SK-N-SH treated with all-trans-retinoic acid at 6 μM for 48 hours (cell line): ENCODE data around the gene EGLN1.

Experiments used
- ATAC-seq: fragments of 200-7000 bp; cut with Tn5 transposase; 3 replicates; pipeline ENCODE4 v1.9.1; 2020; ENCODE audit warnings: mild to moderate bottlenecking, moderate library complexity
- ARNTL ChIP-seq: fragments of 450-650 bp; formaldehyde crosslinking; IDR thresholded peaks from 2 replicates; pipeline ENCODE4 v1.5.0; 2020; ENCODE audit warnings: low read depth, mild to moderate bottlenecking, moderate library complexity, borderline replicate concordance
- BACH2 ChIP-seq: fragments of 250-450 bp; sonication (Bioruptor Pico); IDR thresholded peaks from 2 replicates; pipeline ENCODE4 v1.9.0; 2021; ENCODE audit warnings: mild to moderate bottlenecking, borderline replicate concordance
- CSDC2 ChIP-seq: fragments of 250-450 bp; sonication (Bioruptor Pico); IDR thresholded peaks from 2 replicates; pipeline ENCODE4 v1.5.0; 2020; ENCODE audit warnings: mild to moderate bottlenecking, moderate library complexity
- ESRRG ChIP-seq: fragments of 250-450 bp; sonication (Bioruptor Pico); IDR thresholded peaks from 2 replicates; pipeline ENCODE4 v1.6.1; 2021; ENCODE audit warnings: mild to moderate bottlenecking
- GLIS3 ChIP-seq: fragments of 250-450 bp; sonication (Bioruptor Pico); IDR thresholded peaks from 2 replicates; pipeline ENCODE4 v1.5.0; 2020; ENCODE audit warnings: mild to moderate bottlenecking, moderate library complexity
- ISL1 ChIP-seq: fragments of 250-450 bp; sonication (Bioruptor Pico); IDR thresholded peaks from 2 replicates; pipeline ENCODE4 v2.1.2; 2022; ENCODE audit warnings: mild to moderate bottlenecking, moderate library complexity
- OSR1 ChIP-seq: fragments of 250-450 bp; sonication (Bioruptor Pico); IDR thresholded peaks from 2 replicates; pipeline ENCODE4 v1.8.0; 2022; ENCODE audit warnings: moderate library complexity, mild to moderate bottlenecking, inconsistent platforms
- PPARA ChIP-seq: fragments of 250-450 bp; sonication (Bioruptor Pico); IDR thresholded peaks from 2 replicates; pipeline ENCODE4 v1.5.0; 2020; ENCODE audit warnings: mild to moderate bottlenecking, borderline replicate concordance
- RARB ChIP-seq: fragments of 250-450 bp; sonication (Bioruptor Pico); IDR thresholded peaks from 2 replicates; pipeline ENCODE4 v1.8.0; 2021; ENCODE audit warnings: mild to moderate bottlenecking, moderate library complexity
- SNAI2 ChIP-seq: fragments of 250-450 bp; sonication (Bioruptor Pico); IDR thresholded peaks from 2 replicates; pipeline ENCODE4 v1.5.0; 2020; ENCODE audit warnings: mild to moderate bottlenecking, moderate library complexity
- TCF4 ChIP-seq: fragments of 250-450 bp; sonication (Bioruptor Pico); IDR thresholded peaks from 2 replicates; pipeline ENCODE4 v1.8.0; 2021; ENCODE audit warnings: mild to moderate bottlenecking, moderate library complexity, borderline replicate concordance
- TOX ChIP-seq: fragments of 250-450 bp; sonication (Bioruptor Pico); IDR thresholded peaks from 2 replicates; pipeline ENCODE4 v1.8.0; 2021; ENCODE audit warnings: mild to moderate bottlenecking, moderate library complexity, borderline replicate concordance
- ZC3H10 ChIP-seq: fragments of 250-450 bp; sonication (Bioruptor Pico); IDR thresholded peaks from 2 replicates; pipeline ENCODE4 v1.5.1; 2021; ENCODE audit warnings: mild to moderate bottlenecking, moderate library complexity
- ZFP3 ChIP-seq: fragments of 250-450 bp; sonication (Bioruptor Pico); IDR thresholded peaks from 2 replicates; pipeline ENCODE4 v1.5.0; 2020; ENCODE audit warnings: mild to moderate bottlenecking, moderate library complexity
- ZFP30 ChIP-seq: fragments of 450-650 bp; formaldehyde crosslinking; IDR thresholded peaks from 2 replicates; pipeline ENCODE4 v1.5.0; 2022; ENCODE audit warnings: mild to moderate bottlenecking, moderate library complexity
- ZNF565 ChIP-seq: fragments of 450-650 bp; formaldehyde crosslinking; conservative IDR thresholded peaks from 2 replicates; pipeline ENCODE4 v1.5.0; 2020; ENCODE audit warnings: low read depth, mild to moderate bottlenecking, moderate library complexity
- ZNF70 ChIP-seq: fragments of 450-650 bp; formaldehyde crosslinking; IDR thresholded peaks from 2 replicates; pipeline ENCODE4 v1.5.0; 2020; ENCODE audit warnings: mild to moderate bottlenecking, moderate library complexity
- ZNF8 ChIP-seq: fragments of 450-650 bp; formaldehyde crosslinking; IDR thresholded peaks from 2 replicates; pipeline ENCODE4 v1.5.0; 2020; ENCODE audit warnings: mild to moderate bottlenecking, moderate library complexity
- TF ChIP-seq, protein P1 (sequence below): fragments of 250-450 bp; sonication (Bioruptor Pico); IDR thresholded peaks from 2 replicates; pipeline ENCODE4 v1.8.0; 2020; ENCODE audit warnings: mild to moderate bottlenecking, moderate library complexity, borderline replicate concordance
- TF ChIP-seq, protein P2 (sequence below): fragments of 250-450 bp; sonication (Bioruptor Pico); IDR thresholded peaks from 2 replicates; pipeline ENCODE4 v1.5.0; 2020; ENCODE audit warnings: mild to moderate bottlenecking, moderate library complexity
- TF ChIP-seq, protein P3 (sequence below): fragments of 250-450 bp; sonication (Bioruptor Pico); IDR thresholded peaks from 2 replicates; pipeline ENCODE4 v1.8.0; 2021; ENCODE audit warnings: low read depth, mild to moderate bottlenecking, moderate library complexity, borderline replicate concordance

Gene EGLN1

GRCh38 chr1:231335663-231336602 lies 86.2 kb downstream of the EGLN1 start:
- TF ChIP-seq, protein P1, sequence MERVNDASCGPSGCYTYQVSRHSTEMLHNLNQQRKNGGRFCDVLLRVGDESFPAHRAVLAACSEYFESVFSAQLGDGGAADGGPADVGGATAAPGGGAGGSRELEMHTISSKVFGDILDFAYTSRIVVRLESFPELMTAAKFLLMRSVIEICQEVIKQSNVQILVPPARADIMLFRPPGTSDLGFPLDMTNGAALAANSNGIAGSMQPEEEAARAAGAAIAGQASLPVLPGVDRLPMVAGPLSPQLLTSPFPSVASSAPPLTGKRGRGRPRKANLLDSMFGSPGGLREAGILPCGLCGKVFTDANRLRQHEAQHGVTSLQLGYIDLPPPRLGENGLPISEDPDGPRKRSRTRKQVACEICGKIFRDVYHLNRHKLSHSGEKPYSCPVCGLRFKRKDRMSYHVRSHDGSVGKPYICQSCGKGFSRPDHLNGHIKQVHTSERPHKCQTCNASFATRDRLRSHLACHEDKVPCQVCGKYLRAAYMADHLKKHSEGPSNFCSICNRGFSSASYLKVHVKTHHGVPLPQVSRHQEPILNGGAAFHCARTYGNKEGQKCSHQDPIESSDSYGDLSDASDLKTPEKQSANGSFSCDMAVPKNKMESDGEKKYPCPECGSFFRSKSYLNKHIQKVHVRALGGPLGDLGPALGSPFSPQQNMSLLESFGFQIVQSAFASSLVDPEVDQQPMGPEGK (CRISPR knock-in tag): no peak
- TF ChIP-seq ZC3H10 (CRISPR knock-in tag): no peak
- no peak for TF ChIP-seq ZFP3 (CRISPR knock-in tag)
- TF ChIP-seq ARNTL (CRISPR knock-in tag): no peak
- TF ChIP-seq, protein P2, sequence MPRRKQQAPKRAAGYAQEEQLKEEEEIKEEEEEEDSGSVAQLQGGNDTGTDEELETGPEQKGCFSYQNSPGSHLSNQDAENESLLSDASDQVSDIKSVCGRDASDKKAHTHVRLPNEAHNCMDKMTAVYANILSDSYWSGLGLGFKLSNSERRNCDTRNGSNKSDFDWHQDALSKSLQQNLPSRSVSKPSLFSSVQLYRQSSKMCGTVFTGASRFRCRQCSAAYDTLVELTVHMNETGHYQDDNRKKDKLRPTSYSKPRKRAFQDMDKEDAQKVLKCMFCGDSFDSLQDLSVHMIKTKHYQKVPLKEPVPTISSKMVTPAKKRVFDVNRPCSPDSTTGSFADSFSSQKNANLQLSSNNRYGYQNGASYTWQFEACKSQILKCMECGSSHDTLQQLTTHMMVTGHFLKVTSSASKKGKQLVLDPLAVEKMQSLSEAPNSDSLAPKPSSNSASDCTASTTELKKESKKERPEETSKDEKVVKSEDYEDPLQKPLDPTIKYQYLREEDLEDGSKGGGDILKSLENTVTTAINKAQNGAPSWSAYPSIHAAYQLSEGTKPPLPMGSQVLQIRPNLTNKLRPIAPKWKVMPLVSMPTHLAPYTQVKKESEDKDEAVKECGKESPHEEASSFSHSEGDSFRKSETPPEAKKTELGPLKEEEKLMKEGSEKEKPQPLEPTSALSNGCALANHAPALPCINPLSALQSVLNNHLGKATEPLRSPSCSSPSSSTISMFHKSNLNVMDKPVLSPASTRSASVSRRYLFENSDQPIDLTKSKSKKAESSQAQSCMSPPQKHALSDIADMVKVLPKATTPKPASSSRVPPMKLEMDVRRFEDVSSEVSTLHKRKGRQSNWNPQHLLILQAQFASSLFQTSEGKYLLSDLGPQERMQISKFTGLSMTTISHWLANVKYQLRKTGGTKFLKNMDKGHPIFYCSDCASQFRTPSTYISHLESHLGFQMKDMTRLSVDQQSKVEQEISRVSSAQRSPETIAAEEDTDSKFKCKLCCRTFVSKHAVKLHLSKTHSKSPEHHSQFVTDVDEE (CRISPR knock-in tag): no peak
- TF ChIP-seq GLIS3 (CRISPR knock-in tag): no peak
- no peak for TF ChIP-seq CSDC2 (CRISPR knock-in tag)
- TF ChIP-seq, protein P3, sequence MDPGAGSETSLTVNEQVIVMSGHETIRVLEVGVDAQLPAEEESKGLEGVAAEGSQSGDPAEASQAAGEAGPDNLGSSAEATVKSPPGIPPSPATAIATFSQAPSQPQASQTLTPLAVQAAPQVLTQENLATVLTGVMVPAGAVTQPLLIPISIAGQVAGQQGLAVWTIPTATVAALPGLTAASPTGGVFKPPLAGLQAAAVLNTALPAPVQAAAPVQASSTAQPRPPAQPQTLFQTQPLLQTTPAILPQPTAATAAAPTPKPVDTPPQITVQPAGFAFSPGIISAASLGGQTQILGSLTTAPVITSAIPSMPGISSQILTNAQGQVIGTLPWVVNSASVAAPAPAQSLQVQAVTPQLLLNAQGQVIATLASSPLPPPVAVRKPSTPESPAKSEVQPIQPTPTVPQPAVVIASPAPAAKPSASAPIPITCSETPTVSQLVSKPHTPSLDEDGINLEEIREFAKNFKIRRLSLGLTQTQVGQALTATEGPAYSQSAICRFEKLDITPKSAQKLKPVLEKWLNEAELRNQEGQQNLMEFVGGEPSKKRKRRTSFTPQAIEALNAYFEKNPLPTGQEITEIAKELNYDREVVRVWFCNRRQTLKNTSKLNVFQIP: no peak
- no peak for TF ChIP-seq ESRRG (CRISPR knock-in tag)
- TF ChIP-seq SNAI2: no peak
- TF ChIP-seq ZNF565 (CRISPR knock-in tag): no peak
- no peak for TF ChIP-seq ZNF70 (CRISPR knock-in tag)
- no peak for TF ChIP-seq ZNF8 (CRISPR knock-in tag)
- no peak for TF ChIP-seq TCF4 (CRISPR knock-in tag)
- no peak for TF ChIP-seq TOX
- no peak for TF ChIP-seq RARB (CRISPR knock-in tag)
- no peak for TF ChIP-seq BACH2 (CRISPR knock-in tag)
- TF ChIP-seq ZFP30: no peak
- no peak for TF ChIP-seq PPARA (CRISPR knock-in tag)
- no peak for TF ChIP-seq OSR1 (CRISPR knock-in tag)
- TF ChIP-seq, all 23 proteins: peak for 0
- ATAC-seq: no peak

DNA sequence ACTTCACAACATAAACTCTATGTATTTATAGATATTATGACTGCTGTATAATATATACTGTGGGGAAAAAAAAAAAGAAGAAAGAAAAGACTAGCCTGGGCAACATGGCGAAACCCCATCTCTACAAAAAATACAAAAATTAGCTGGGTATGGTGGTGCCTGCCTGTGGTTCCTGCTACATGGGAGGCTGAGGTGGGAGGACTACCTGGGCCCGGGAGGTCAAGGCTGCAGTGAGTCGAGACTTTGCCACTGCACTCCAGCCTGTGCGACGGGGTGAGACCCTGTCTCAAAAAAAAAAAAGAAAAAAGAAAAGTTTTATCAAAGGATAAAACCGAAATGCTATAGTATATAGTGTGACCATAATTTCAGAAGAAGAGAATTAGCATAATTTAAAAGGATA lies 87.1 kb downstream of the EGLN1 start:
- TF ChIP-seq ZFP30 (no peak), TOX (no peak), ZNF8 (CRISPR knock-in tag) (no peak), ESRRG (CRISPR knock-in tag) (no peak), CSDC2 (CRISPR knock-in tag) (no peak), ISL1 (no peak), ZNF565 (CRISPR knock-in tag) (no peak), ZFP3 (CRISPR knock-in tag) (no peak), SNAI2 (no peak), RARB (CRISPR knock-in tag) (no peak), ZC3H10 (CRISPR knock-in tag) (no peak), ZNF70 (CRISPR knock-in tag) (no peak)
- no peak for ATAC-seq

DNA sequence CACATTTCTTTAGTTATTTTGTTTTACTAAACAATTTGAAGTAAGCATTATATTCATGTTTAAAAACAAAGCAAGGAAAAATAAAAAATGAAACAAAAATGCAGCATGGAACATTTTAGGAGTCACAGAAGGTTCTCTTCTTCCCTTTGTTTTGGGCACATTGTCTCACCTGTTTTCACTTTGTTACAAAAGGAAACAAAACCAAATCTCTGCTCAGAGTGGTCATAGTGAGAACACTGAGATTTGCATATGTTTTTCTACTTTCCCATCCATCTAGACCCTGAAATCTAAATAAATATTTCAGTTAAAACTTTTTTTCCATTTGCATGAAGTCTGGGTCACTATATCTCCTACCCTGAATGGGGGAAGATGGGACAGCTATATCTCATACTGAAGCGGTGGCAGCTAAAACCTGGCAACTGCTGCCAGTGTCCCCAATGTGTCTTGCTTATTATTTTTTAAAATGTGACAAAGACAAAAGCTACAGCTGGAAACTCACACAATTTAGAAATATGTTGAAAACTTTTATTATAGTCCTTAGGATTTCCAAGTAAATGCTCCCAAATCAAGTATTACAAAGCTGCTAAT lies 87.9 kb downstream of the EGLN1 start:
- TF ChIP-seq ZNF70 (CRISPR knock-in tag) (no peak), CSDC2 (CRISPR knock-in tag) (no peak), OSR1 (CRISPR knock-in tag) (no peak), TCF4 (CRISPR knock-in tag) (no peak), ZFP30 (no peak), RARB (CRISPR knock-in tag) (no peak), PPARA (CRISPR knock-in tag) (no peak), TOX (no peak), SNAI2 (no peak), ARNTL (CRISPR knock-in tag) (no peak), ZFP3 (CRISPR knock-in tag) (no peak), ZC3H10 (CRISPR knock-in tag) (no peak), GLIS3 (CRISPR knock-in tag) (no peak)
- TF ChIP-seq, protein P2 (CRISPR knock-in tag): no peak
- TF ChIP-seq, all 23 proteins: peak for 0
- ATAC-seq: no peak
